ENCODE results near the gene ZNF700.
"Not testable (repeated sequence)": the region's sequence is repeated elsewhere in the genome, so short reads cannot be mapped to it uniquely, and the experiment has no call there.

Gene ZNF700

DNA sequence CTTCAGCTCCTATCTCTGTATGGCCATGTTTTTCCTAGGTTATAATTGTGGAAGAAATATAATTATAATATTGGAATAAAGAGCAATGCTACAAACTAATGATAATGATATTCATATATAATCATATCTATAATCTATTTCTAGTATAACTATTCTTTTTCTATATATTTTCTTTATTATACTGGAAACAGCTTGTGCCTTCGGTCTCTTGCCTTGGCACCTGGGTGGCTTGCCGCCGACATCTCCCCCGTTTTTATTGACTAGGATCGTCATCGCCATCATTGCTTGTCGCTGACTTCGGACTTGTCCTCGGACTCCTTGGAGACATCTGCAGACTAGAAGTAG is 64.2 kb downstream of the ZNF700 start:
- DNase-seq (ENCODE audit: low read depth in 2 of 2): no peak

DNA sequence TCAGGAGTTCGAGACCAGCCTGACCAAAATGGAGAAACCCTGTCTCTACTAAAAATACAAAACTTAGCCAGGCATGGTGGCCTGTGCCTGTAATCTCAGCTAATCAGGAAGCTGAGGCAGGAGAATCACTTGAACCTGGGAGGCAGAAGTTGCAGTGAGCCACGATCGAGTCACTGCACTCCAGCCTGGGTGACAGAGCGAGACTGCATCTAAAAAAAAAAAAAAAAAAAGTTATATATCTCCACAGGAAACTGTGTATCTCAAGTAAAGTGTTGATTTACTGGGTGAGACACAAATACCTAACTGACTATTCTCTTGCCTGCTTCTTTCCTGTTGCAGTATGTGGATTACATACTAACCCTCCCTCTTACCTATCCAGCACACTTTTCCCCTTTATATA is 67.0 kb downstream of the ZNF700 start:
- not testable (repeated sequence) for DNase-seq (ENCODE audit: low read depth in 2 of 2)

DNA sequence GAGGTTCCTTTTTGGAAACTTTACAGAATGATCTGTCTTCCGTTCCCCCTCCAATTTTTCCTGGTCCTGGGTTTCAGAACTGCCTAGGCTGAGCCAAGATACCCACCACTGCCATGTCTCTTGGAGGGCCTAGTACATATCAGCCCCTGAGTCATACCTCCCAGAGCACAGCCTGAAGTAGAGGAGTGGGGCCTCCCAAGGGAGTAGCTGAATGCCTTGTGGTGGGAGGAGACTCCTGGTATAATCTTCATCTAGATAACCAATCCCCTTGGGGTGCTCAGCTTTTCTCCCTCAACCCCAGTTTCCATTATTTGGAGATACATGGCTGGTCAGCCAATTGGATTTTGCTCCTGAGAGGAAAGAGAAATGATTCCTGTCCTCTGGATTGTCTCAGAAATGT is 70.3 kb downstream of the ZNF700 start:
- DNase-seq (ENCODE audit: low read depth in 2 of 2): no peak

Data from stimulated activated CD8-positive, alpha-beta memory T cell treated with anti-CD3 and anti-CD28 coated beads, Interleukin-7, amount 100 ng/mL, for 1 hour (primary cell).